A204.1 (cell line): ENCODE data around the gene NRF1.

Source experiments
- FAIRE-seq: peaks from 2 replicates; lab custom pipeline; 2012; peaks lifted over from hg19 to GRCh38; lab: Jason Lieb, UNC

NRF1 gene

DNA sequence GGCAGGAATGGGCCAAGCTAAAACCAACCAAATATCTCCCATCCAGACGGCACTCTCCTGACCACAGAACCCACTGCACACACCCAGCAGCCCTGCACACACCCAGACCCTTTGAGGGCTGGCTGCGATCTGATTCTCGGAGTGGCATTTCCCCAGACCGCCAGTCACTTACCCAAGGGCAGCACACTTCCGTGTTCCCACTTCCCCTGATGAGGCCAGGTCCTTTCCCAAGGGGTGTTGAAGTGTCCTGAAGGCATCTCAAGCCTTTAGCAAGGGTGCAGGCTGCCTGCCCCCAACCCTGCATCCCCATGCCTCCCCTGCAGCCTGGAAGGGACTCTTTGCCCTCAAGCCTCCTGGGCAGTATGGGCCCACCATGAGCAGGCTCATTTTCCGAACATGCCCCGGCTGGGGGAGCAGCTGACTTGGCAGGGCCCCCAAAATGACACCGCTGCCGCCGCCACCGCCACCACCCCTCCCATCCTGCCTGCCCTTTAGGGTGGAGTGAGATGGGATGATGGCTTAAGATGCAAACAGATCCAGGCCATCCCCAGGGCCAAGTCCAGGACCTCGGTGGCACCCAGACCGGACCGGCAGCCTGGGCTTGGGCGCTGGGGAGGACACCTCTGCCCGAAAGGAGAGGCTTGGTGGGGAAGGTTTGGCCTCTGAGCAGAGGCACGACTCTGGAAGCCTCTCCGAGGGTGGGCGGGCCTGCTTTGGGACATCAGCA, 159.8 kb downstream of the NRF1 start:
- FAIRE-seq: no peak

DNA sequence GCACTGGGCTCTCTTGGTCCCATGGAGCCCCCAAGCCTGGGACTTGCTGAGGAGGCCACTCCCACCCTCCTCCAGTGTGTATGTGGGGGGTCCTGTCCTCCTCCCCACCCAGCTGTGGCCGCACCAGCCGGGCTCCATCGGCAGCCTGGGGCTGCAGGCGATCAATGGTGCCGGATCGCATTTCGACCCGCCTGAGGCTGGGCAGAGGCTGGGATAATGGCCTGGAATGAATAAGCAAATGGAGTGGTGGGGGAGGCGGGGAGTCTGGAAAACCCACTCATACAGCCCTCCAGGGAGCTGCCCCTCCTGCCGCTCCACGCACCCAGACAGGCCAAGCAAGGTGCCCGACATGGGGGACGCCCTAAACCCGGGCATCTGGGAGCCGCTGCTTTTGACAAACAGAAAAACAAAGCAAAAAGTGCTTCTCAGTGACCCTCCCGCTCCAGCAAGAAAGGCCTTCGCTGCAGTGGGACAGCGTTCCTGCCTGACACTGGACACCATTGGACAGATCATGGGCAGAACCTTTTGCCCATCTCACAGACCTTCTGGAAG, 160.5 kb downstream of the NRF1 start:
- FAIRE-seq: no peak

DNA sequence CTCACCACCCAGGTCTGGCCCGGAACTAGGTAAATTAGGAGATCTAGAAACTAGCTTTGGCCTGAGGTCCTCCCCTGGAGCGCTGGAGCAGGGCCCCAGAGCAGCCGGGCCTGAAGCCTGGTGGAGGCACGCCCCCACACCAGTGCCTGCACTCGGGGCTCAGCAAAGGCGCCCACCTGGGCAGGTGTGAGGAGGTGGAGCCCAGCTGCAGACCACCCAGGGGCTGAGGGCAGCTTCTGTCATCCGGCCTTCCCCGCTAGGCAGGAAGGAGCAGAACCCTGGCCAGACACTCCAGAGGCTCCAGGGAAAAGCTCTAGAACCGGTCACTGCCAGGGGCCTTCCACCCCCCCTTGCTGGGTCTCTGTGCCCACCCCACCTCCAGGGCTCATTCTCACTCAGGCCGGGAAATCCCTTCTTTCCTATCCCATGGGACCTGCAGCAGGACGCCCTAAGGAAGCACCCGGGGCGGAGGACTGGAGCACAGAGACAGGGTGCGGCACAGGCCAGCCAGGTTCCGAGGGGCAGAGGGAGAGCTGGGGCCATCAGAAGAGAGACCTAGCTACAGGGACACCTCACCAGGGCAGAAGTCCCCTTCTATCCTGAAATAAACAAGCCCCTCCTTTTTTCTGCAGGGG, 161.2 kb downstream of the NRF1 start:
- FAIRE-seq: no peak

DNA sequence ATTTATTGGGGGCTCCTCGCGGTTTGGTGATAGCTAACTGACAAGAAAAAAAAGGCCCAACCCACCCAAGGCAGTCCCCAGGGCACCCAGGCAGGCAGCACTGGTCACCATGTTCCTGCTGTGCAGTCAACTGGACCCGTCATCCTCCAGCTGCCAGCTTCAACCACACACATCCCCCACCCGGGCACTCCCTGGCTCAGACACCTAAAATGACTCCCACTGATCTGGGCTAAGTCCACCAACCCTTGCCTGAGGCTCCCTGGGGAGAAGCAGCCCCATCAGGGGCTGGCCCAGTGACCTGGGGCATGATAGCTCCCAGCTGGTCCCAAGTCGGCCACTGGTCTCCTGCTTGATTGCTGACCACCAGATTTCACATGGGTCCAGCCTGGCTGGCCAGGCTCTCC, 161.8 kb downstream of the NRF1 start:
- FAIRE-seq: no peak

DNA sequence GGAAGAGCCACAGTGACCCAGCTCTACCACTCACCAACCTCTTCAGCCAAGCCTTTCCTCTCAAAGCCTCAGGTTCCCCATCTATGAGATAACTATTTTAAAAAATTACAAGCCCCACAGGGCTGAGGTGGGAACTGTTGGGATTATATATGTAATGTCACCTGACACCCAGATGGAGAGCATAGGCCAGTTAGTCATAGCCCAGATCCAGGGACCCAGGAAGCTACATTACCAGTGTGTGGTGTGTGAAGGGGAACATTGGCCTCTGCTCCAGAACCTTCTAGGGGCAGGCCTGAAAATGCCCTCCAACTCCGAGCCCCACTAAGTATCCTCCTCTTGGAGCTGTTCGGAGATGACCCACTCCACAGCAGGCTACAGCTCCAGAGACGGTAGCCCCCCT, 162.4 kb downstream of the NRF1 start:
- no peak for FAIRE-seq

DNA sequence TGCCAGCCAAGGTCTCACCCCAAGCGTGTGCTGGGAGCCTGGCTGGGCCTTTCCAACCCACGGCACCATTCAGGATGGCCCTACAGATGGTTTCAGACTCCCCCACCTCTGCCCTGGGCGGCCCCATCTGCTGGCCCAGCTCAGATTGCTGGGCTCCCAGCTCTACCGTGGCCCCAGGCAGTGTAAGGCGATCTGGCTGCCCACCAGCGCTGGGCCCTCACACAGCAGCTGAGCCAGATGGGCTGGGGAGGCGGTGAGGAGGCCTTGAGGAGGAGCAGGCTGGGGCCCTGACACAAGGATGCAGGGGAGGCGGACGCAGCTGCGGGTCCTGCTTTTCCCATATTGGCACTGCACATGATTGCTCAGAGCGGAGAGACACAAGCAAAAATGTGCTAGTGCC, 162.8 kb downstream of the NRF1 start:
- no peak for FAIRE-seq

DNA sequence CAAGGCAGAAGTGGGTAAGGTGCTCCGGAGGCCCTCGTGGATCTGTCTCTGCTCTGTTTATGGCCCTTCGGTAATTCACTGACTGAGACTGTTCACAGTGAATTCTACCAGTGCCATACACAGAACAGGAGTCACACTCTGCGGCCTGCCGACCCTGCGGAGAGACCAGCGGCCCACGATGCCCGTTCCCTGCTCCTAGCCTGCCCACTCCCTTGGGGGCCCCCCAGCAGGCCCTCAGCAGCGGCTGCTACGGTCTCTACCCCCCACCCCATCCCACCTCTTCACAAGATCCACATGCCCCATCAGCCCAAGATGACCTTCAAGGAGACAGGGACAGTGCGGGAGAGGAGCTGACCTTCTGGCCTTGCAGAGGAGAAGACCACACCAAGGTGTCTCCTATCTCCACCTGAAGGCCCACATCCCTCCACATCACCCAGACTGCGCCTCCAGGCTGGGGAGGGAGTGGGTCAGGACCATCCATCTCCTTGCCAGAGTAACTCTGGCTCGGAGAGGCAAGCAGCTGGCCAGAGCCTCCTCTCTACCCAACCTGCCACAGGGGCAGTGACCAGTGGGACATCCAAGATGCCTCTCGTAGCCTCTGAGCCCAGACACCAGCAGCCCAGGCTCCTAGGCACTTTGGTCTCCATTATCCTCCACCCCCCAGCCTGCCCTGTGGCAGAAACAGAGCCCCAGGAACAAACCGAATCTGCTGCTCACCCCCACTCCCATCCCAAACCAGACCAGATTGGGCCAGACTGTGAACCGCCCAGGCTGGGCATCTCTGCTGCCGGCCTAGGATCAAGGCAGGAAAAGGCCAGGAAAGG, 163.6 kb downstream of the NRF1 start:
- FAIRE-seq: no peak

DNA sequence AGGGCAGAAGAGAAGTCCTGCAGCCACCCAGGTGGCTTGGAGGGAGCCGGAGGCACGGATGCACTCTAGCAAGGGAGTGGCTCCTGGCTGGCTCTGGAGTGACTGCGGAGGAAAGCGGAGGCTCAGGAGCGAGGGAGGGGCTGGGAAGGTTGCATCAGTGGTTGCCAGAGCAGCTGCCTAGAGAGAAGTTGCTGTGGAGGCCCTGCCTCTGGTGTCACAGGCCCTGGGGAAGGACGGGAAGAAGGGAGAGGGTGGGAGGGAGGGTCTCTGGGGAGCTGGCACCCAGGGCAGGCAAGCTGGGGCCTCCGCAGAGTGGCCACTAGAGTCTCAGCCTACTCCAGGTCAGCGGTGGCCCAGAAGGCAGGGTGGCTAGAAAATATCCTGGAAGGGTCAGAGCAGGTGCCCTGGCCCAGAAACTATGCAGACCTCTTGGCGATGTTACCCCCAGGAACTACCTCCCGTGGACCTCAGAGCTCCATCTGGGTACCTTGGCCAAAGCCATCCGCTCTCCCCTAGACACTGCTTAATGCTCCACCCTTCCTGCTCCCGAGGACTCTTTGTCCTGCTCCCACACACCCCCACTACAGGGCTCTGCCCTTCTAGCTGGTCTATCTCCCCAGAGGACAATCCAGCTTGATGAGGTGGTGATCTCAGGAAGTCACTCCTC, 164.3 kb downstream of the NRF1 start:
- no peak for FAIRE-seq

DNA sequence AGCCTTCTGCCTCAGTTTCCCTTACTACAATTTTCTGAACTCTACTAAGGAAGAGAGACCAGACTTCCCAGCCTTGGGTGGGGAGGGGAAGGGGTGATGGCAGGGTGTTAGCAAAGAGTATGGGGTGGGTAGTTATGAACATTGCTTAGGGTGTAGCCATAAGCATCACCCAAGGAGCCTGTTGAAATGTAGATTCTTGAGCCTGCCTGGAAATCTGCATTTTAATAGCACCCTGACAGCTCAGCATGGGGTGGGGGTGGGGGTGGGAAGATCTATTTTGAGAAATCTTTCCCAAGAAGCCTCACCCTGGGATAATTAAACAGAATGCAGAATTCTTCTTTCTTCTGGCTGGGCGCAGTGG, 164.8 kb downstream of the NRF1 start:
- FAIRE-seq: no peak

DNA sequence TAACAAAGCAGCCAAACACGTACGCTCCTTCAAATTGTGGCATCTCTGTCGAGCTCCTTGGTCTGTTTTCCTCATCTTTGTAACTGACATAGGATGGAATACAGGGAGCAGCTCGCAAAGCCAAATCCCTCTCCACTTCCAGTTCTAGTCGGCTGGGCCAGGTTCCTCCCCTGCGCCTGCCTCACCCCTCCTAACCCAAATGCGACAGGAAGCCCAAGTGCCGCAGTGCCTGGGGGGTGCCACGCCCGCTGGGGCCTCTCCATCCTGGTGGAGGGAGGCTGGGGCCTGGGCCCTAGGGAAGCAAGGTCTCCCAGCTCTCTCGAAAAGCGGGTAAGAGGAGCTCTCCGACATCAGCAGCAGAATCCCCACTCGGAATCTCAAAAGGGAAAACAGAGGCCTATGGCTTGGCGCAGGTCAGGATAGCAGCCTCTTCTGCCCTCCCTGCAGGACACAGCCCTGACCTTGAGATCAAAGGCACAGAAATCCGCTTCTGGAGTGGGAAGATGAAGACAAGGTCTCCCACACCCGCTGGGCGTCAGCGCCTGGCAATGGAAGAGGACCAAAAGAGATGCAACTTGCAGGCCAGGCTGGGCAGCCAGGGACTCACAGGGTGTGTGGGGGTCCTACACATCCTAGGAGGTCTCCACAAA, 165.8 kb downstream of the NRF1 start:
- no peak for FAIRE-seq

DNA sequence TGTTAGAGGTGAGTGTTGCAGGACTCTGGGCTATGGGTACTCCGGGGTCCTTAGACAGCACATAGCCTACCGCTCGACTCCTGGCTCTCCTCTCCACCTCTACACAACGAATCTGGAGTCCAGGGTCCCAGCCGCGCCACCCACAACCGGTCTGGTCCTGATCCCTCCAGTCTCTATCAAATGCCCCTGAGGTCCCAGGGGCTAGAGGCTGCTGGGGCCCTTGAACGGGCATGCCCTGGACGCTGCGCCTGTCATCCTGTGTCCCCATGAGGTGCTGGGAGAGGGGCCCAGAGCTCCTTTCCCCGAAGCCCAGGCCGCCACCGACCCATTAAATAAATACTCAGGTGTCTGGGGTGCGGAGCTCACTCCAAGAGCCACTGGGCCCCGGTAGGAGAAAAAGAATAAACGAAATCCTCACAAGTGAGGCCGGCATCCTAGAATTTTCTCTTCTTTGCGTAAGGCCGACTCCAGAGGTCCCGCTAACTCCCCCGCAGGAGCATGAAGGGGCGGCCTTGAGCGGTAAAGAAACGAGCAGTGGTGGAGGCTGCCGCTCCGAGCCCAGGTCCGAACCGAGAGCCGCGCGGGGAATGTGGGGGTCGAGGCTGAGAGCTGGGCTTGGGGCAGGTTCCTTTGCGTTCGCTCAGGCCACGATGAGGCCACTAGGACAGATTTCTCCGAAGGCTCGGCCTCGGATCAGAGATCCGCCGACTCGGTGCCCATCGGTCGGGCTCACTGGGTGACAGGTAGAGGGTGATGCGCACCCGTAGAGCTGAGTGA, 166.7 kb downstream of the NRF1 start:
- FAIRE-seq: no peak

DNA sequence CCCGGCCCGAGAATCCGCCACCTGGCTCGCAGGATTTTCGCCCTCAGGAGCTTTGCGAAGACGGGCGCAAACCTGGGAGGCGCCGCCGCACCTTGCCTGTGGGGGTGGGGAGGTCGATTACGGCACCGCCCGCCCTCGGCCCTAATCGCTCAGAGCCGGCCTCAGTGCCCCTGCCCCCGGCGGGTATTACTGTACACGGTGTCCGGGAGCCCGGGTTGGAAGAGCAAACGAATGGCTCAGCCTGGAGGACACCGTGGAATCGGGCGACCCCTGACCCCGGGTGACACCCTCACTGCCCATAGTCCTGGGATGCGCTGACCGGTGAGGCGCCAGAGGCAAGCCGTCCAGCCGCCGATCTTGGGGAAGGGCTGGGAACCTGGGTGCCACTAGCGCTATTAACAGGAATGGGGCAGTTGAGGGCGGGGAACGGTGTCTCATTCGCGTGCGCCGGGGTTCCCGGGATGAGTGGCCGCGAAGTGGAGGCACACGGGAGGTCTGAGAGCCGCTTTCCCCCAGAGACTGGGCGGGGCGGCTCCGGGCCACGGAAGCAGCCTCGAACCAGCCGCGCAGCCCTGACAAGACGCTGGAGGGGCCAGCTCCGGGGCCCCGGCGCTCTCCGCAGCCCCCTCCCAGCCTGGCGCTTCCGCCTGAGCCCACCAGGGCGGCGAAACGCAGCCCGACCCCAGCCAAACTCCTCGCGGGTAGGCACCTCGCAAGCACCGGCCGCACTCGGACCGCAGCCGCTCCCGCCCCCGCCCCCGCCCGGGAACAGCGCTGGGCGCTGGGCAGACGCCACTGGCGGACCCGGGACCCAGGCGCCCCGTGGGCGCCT, 167.5 kb downstream of the NRF1 start:
- no peak for FAIRE-seq

DNA sequence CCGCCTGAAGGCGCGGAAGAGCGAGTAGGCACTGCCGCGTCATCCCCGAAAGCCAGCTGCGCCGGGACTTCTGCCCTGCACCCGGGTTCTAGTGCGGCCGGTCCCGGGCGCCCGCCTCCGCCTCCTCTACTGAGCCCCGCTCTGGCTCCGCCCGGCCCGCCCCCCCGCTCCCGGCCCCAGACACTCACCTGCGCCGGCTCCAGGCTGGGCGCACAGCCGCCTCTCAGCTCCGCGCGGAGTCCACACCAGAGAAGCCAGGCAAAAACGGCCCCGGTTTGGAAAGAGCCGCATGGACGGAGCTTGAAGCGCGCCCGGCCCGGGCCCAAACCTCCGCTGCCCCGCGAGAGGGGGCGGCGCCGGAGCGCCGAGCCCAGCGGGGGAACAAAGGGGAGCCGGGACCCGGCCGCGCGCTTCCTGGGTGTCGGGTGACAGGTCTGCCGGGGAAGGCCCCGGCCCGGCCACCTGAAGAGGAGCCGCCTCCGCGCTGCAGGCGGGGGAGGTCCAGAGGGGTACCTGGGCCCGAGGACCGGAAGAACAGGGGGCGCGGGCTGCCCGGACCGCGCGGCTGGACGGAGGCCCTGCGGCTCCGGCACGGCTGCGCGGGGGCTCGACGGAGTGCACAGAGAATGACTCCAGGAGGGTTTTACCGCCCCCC, 168.2 kb downstream of the NRF1 start:
- FAIRE-seq: no peak

DNA sequence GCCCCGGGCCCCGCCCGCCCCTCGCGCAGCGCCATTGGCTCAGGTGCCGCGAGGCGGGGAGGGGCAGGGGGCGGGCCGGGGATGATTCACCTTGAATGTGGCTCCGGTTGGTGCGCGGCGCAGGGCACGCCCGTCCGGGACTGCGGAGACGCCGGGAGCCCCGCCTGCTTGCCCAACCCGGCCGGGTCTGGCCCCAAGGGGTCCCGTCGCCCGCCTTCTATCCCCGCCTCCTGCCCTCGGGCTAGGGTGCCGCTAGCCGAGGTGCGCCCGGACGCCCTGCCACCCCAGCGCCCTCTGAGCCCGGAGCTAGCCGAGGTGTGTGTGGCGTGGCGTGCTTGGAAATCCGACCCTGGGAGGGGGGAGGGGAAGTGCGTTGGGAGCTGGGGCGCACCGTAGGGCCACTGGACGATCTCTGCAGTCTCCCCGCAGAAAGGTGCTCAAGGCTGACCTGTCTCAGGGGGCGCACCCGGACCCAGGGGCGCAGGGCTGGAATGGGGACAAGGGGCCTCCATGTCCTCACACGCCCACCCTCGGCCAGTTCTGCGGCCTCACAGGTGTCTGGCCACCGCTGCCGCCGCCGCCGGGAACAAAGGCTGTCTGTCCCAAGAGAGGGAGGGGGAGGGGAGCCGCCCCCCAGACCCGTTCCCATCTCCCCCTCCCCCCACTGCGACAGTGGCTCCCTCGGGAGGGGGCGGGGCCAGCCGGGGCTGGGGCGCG, 168.9 kb downstream of the NRF1 start:
- no peak for FAIRE-seq

DNA sequence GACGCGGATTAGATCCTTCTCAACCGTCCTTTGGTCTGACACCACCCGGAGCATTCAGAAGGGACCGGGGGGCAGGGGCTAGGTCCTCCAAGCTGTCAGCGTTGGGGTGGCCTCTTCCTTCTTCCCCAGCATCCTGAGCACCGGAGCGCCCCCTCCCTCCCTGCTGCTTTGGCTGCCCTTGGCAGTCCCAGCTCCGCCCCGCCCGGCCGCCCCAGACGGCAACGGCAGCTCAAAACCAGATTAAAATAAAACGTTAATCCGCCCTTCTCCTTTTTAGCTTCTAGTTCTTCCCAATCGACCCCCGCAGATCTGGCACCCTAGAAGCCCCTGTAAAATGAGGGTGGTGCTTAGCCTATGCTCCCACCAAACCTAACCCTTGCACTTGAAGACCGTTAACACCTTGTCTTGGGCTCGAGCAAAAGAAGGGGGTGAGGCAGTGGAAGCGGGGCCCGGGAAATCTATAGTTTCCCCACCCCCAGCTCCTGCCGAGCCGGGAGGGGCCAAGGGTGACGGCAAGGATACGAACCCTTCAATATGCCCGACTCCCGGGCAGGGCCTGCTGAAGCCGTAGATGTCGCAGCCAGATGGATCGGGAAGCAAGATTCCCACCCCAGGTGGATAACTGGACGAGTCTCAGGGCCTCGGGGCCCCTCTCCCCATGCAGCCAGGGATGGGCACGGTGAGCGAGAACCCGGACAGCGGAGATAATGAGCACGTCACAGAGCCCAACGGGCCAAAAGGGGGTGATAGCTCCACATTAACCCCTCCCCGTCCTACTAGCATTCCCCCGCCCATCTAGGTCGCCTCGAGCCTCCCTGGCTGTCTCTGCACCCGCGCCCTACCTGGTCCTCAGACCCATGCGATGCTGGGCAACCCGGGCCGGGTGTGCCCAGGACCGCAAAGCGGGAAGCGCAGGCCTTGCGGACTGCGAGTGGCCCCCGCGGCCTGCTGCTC, 169.7 kb downstream of the NRF1 start:
- FAIRE-seq: no peak

DNA sequence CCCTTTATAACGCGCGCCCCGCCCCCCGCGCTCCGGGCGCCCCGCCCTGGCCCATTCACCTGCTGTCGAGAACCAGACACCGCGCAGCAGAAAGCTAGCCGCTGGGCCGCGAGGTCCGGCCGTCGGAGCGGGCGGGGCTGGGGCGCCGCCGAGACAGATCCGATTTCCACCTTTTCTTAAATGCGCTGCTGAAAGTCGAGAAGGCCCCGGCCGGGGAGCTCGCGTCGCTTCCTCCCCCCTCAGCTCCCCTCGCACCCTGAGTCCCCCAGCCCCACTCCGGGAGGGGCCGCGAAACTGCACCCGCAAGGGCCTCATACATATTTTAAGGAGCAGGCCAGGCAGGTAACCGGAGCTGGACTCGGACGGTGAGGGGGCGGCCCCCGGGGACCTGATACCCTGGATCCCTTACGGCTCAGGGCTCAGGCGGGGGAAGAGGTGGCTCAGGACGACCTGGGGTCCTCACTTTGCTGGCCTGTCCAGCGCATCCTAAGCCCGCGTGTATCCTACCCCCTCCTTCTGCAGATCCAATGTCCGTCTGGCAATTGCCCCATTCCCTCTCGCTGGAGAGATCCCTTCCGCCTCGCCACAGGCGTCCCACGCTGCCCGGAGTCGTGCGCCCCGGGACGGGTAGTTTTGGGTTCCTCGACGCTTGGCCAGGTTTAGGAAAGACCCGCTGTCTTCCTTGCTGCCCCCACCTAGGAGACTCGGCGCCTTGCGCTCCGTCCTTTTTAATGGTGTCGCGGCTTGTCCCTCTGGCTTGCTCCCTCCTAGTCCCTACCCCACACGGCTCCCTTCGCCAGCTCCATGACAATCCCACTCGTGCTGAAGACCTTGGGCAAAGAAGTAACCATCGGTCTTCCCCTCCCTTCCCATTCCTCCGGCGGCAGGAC, 170.7 kb downstream of the NRF1 start:
- FAIRE-seq: no peak
